SU-DHL-6 (cell line): ENCODE measurements around the gene TREM1.

Source experiments
- H2AFZ ChIP-seq: fragments of 200-600 bp; sonication (generic); 2 replicates; pipeline ENCODE4 v1.6.1; 2014; ENCODE audit warnings: low read depth, mild to moderate bottlenecking, moderate library complexity, mixed read lengths, antibody characterized with exemption, low read length; ENCODE audit not compliant: severe bottlenecking
- H3F3A ChIP-seq: fragments of 200-600 bp; shearing (Covaris generic); 2 replicates; pipeline ENCODE4 v1.6.0; 2016; ENCODE audit warnings: antibody characterized with exemption, mild to moderate bottlenecking; ENCODE audit not compliant: insufficient read depth
- H3K27ac ChIP-seq: fragments of 200-600 bp; sonication (generic); 2 replicates; pipeline ENCODE4 v1.5.1; 2016; ENCODE audit warnings: low read depth, mild to moderate bottlenecking, low read length, moderate library complexity, mixed read lengths
- H3K27me3 ChIP-seq: fragments of 200-600 bp; sonication (generic), shearing (Covaris generic); 2 replicates; pipeline ENCODE4 v1.6.0; 2014; ENCODE audit warnings: mild to moderate bottlenecking, low read length
- H3K36me3 ChIP-seq: fragments of 200-600 bp; sonication (generic); 2 replicates; pipeline ENCODE4 v1.6.1; 2014; ENCODE audit warnings: mild to moderate bottlenecking, low read length, mixed read lengths
- H3K4me2 ChIP-seq: fragments of 300-600, 200-600 bp; shearing (Covaris generic), sonication (generic); 2 replicates; pipeline ENCODE4 v1.6.0; 2014; ENCODE audit warnings: low read length, low read depth, mild to moderate bottlenecking; ENCODE audit not compliant: poor library complexity, severe bottlenecking
- H3K4me3 ChIP-seq: fragments of 200-600 bp; sonication (generic); 2 replicates; pipeline ENCODE4 v1.5.1; 2014; ENCODE audit warnings: antibody characterized with exemption, low read length, mild to moderate bottlenecking, mixed read lengths; ENCODE audit not compliant: insufficient read depth, poor library complexity, severe bottlenecking
- H3K79me2 ChIP-seq: fragments of 200-600 bp; sonication (generic); 2 replicates; pipeline ENCODE4 v1.6.1; 2014; ENCODE audit warnings: mild to moderate bottlenecking, low read length, moderate library complexity; ENCODE audit not compliant: insufficient read depth
- H3K9ac ChIP-seq: fragments of 200-600 bp; sonication (generic); 2 replicates; pipeline ENCODE4 v1.7.0; 2014; ENCODE audit warnings: mild to moderate bottlenecking, low read length
- H3K9me2 ChIP-seq: fragments of 200-600 bp; sonication (generic); replicated peaks from 2 replicates; pipeline ENCODE4 v1.6.1; 2014; ENCODE audit warnings: low read length; ENCODE audit not compliant: insufficient read depth
- H3K9me3 ChIP-seq: fragments of 200-600 bp; sonication (generic); 2 replicates; pipeline ENCODE4 v1.6.1; 2014; ENCODE audit warnings: low read length, mixed read lengths; ENCODE audit not compliant: insufficient read depth
- H4K20me1 ChIP-seq: fragments of 200-600 bp; sonication (generic); 2 replicates; pipeline ENCODE4 v1.6.1; 2014; ENCODE audit warnings: low read depth, mild to moderate bottlenecking, antibody characterized with exemption, low read length, moderate library complexity, mixed read lengths
- EZH2phosphoT487 ChIP-seq: fragments of 200-600 bp; sonication (generic), shearing (Covaris generic); conservative IDR thresholded peaks from 2 replicates; pipeline ENCODE4 v1.6.1; 2018; ENCODE audit warnings: mild to moderate bottlenecking, antibody characterized with exemption, low read length, moderate library complexity, mixed read lengths
- TF ChIP-seq, protein P1 (sequence below): fragments of 200-600 bp; sonication (generic); IDR thresholded peaks from one replicate; pipeline ENCODE4 v1.5.1; 2017; ENCODE audit warnings: antibody characterized with exemption, mild to moderate bottlenecking, low read length, moderate library complexity; ENCODE audit not compliant: insufficient read depth, poor library complexity, severe bottlenecking

Gene TREM1

DNA sequence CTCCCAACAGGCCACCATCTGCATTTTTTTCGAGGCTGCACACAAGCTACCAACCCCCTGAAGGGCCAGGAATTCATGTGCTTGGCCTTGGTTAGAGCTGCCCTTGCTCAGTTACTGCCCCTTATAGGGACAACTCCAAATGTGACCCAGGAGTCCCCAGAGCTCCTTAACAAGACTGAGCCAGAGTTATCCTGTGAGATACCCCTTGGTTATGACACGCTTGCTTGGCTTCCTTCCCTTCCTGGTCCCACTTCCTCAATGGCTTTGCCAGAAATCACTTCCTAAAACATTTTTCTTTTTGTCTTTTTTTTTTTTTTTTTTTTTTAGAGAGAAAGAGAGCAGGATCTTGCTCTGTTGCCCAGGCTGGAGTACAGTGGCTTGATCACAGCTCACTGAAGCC lies 8.9 kb downstream of the TREM1 start:
- Histone ChIP-seq H3K4me2 (no peak overlapping the region), H3K9me2 (no peaks in the 10 kb centered on the region), H3K9me3 (no peaks in the 10 kb centered on the region), H3K27me3 (no peaks in the 10 kb centered on the region), H2AFZ (no peak overlapping the region), H3K79me2 (no peaks in the 10 kb centered on the region), H3K9ac (no peak overlapping the region), H3K36me3 (no peaks in the 10 kb centered on the region), H3K4me3 (no peak overlapping the region), H3F3A (no peaks in the 10 kb centered on the region), H4K20me1 (no peaks in the 10 kb centered on the region), H3K27ac (no peak overlapping the region)
- TF ChIP-seq, protein P1, sequence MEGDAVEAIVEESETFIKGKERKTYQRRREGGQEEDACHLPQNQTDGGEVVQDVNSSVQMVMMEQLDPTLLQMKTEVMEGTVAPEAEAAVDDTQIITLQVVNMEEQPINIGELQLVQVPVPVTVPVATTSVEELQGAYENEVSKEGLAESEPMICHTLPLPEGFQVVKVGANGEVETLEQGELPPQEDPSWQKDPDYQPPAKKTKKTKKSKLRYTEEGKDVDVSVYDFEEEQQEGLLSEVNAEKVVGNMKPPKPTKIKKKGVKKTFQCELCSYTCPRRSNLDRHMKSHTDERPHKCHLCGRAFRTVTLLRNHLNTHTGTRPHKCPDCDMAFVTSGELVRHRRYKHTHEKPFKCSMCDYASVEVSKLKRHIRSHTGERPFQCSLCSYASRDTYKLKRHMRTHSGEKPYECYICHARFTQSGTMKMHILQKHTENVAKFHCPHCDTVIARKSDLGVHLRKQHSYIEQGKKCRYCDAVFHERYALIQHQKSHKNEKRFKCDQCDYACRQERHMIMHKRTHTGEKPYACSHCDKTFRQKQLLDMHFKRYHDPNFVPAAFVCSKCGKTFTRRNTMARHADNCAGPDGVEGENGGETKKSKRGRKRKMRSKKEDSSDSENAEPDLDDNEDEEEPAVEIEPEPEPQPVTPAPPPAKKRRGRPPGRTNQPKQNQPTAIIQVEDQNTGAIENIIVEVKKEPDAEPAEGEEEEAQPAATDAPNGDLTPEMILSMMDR = no peak
- no peak for TF ChIP-seq EZH2phosphoT487

GRCh38 chr6:41275489-41275888 lies 11.0 kb downstream of the TREM1 start:
- TF ChIP-seq, protein P1 = no peak
- no peak for TF ChIP-seq EZH2phosphoT487
- H3K4me3 ChIP-seq = no peak overlapping the region
- no peak overlapping the region for H3K27ac ChIP-seq
- H3F3A ChIP-seq = no peaks in the 10 kb centered on the region
- H3K4me2 ChIP-seq = no peak overlapping the region
- no peaks in the 10 kb centered on the region for H3K9me2 ChIP-seq
- H3K9me3 ChIP-seq = no peaks in the 10 kb centered on the region
- no peaks in the 10 kb centered on the region for H4K20me1 ChIP-seq
- no peak overlapping the region for H3K9ac ChIP-seq
- no peaks in the 10 kb centered on the region for H3K79me2 ChIP-seq
- no peaks in the 10 kb centered on the region for H3K27me3 ChIP-seq
- H2AFZ ChIP-seq = no peak overlapping the region
- no peaks in the 10 kb centered on the region for H3K36me3 ChIP-seq

DNA sequence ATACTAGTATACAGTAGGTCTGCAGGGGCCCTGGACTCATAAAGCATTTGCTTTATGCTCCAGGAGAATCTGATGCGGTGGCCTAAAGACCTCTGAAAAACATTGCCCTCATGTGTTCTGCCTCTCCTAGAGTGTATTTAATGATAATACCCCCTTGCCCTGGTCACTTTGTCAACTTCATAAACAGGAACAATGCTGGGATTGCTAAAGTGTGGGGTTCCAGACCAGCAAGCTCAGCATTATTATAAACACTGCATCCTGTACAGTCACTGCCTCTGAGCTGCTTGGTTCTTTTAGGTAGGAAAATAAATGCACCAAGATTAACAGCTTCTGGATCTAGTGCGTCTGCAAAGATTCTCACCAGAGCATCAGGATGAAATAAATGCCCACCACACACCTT lies 12.2 kb downstream of the TREM1 start:
- Histone ChIP-seq H2AFZ (no peak overlapping the region), H3K9me3 (no peaks in the 10 kb centered on the region), H3K4me2 (no peak overlapping the region), H3K27ac (no peak overlapping the region), H3K9me2 (no peaks in the 10 kb centered on the region), H3K27me3 (no peaks in the 10 kb centered on the region), H3K9ac (no peak overlapping the region), H3F3A (no peaks in the 10 kb centered on the region), H3K36me3 (no peaks in the 10 kb centered on the region), H3K79me2 (no peaks in the 10 kb centered on the region), H4K20me1 (no peaks in the 10 kb centered on the region), H3K4me3 (no peak overlapping the region)
- no peak for TF ChIP-seq EZH2phosphoT487
- TF ChIP-seq, protein P1 = no peak

DNA sequence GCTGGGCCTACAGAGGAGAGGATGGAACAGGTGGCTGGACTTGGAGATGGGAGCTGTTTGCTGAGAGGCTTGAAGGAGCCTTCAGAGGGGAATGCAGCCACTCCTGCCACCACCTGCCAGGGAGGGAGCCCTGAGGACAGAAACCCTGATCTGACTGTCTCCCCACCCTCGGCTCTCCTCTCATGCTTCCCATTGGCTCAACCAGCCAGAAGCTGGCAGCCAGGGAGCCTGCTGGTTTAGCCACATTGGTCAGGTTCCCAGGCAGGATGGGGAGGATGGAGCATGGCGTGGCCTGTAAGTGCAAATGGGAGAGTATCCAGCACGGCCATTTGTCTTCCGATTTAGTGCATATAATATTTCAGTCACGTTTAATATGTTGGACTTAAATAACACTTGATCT lies 12.8 kb downstream of the TREM1 start:
- H3K9ac ChIP-seq = no peak overlapping the region
- no peaks in the 10 kb centered on the region for H3K9me3 ChIP-seq
- no peak overlapping the region for H3K4me2 ChIP-seq
- no peaks in the 10 kb centered on the region for H3F3A ChIP-seq
- TF ChIP-seq EZH2phosphoT487 = no peak
- TF ChIP-seq, protein P1 = no peak
- H3K4me3 ChIP-seq = no peak overlapping the region
- H3K79me2 ChIP-seq = no peaks in the 10 kb centered on the region
- H3K36me3 ChIP-seq = no peaks in the 10 kb centered on the region
- no peak overlapping the region for H2AFZ ChIP-seq
- no peaks in the 10 kb centered on the region for H4K20me1 ChIP-seq
- no peaks in the 10 kb centered on the region for H3K27me3 ChIP-seq
- no peaks in the 10 kb centered on the region for H3K9me2 ChIP-seq
- H3K27ac ChIP-seq = no peak overlapping the region
